GM18498 (cell line): ENCODE measurements around the gene TSPAN15.
A peak's percentile ranks its signal among the peaks of the same experiment; 100 is the strongest.

Source experiments
- ATAC-seq: cut with Tn5 transposase; IDR thresholded peaks from one replicate; pipeline ENCODE4 v1.9.1; 2021; ENCODE audit warnings: mild to moderate bottlenecking, moderate library complexity; ENCODE audit not compliant: unreplicated experiment

Gene TSPAN15

DNA sequence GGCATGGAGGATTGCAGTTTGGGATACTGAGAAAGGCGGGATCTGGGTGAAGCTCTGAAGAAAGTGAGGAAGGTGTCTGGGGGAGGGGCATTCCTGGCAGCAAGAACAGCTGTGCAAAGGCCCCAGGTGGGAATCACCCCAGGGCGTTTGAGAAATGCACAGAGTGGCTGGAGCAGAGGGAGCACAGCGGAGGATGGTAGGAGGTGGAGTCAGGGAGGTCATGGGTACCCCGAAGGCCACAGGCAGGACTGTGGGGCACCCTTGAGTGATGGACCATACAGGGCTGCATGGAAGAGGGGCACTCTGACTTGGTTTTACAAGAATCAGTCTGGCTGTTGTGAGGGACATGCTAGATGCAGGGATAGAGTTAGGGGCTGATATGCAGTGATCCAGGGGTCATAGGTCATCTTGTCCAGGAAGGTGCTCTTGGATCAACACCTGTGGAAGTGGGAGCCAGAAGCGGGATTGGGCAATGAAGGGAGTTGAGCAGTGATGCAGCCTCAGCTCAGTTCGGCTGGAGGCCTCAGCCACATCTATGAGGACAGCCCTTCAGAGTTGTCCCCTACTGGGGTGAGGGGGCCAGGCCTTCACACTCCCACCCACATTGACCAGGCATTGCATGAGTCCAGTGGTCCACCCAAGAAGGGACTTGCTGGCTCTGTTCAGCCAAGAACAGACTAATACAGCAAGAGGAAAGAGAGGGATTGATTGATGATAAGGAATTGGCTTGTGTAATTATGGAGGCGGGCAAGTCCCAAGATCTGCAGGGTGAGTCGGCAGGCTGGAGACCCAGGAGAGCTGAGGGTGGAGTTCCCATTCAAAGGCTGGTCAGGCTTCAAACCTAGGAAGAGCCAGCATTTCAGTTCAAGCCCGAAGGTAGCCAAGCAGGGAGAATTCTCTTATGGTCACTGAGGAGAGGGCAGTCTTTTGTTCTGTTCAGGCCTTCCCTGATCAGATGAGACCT lies 48.7 kb downstream of the TSPAN15 start:
- no peak for ATAC-seq

DNA sequence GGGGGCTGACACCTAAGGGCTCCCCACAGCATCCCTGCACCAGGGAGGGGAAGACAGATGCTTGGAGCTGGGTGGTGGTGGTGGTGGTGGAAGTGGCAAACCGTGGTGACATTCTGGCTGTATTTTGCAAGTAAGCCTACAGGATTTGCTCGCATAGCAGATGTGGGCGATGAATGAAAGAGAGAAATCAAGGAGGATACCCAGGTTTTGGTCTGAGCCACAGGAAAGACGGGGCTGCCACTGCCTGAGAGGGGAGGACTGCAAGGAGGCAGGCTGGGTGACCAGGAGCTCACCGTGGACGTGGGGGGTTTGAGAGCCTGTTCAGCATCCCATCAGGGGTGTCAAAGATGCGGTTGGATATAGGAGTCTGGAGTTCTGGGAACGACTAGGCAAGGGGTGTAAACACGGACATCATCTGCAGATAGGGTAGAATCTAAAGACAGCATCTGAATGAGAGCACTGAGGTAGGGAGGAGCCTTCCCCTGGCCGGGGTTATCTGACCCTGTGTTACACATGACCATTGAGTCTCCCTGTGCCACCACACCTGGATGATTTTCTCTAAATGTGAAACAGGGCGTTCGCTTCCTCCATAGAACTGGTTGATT lies 49.7 kb downstream of the TSPAN15 start:
- no peak for ATAC-seq

DNA sequence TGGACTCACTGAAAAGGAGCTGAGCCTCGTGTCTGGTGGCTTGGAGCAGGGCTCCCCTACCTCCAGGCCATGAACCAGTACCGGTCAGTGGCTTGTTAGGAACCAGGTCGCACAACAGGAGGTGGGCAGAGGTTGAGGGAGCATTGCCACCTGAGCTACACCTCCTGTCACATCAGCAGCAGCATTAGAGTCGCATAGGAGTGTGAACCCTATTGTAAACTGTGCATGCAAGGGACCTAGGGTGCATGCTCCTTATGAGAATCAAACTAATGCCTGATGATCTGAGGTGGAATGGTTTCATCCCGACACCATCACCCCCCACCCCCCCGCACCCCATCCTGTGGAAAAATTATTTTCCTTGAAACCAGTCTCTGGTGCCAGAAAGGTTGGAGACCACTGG lies 50.4 kb downstream of the TSPAN15 start:
- ATAC-seq: no peak

DNA sequence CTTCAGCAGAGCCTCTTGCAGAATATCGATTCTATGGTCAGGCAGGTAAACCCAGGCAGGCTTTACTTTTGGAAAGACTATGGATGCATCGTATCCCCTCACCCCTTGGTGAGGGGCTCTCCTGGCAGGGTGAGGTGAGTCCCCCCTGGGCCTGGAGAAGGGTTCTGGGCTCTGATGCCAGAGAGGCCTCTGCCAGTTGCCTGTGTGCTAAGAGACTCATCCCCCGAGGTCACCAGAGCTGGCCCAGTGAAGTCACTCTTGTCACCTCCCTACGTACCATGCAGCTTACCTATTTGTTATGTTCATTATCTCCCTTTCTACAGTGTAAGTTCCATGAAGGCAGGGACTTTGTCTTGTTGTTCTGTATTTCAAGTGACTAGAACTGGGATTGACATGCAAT lies 51.3 kb downstream of the TSPAN15 start:
- no peak for ATAC-seq

DNA sequence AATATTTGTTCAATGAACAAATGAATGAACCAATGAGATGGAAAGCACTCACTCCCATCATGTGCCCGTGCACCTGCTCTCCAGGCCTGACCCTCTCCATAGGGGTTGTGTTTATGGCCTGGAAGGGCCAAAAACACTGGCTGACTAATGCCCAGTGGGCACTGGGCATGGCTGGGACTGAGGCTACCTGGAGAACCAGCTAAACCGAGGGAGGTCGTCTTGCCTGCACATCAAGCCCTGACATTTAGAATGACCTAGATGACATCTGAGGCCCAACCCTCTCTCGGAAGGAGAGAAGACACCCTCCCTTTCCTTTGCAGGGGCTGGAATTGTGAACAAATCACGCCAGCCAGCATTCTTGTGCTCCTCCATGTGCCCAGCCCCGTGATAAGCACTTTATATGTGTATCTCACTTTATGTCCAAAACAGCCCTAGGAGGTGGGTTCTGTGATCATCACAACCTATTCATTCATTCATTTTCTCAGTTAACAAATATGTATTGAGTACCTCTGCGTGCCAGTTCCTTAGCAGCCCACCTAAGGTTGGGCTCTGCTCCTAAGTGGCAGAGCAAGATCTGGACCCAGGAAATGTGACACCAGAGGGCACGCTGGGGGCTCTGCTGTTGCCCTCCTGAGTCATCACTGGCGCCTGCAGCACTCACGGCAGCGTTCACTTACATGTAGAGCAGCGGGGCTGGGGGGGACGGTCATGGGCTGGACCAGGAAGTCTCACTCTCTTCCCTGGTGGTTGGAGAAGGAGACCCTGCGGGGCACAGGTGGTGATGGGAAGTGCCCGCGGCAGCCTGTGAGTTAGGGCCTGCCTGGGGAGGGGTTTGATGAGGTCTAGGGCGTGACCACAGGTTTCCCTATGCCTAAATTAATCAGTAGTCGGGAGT lies 52.0 kb downstream of the TSPAN15 start:
- ATAC-seq: no peak

DNA sequence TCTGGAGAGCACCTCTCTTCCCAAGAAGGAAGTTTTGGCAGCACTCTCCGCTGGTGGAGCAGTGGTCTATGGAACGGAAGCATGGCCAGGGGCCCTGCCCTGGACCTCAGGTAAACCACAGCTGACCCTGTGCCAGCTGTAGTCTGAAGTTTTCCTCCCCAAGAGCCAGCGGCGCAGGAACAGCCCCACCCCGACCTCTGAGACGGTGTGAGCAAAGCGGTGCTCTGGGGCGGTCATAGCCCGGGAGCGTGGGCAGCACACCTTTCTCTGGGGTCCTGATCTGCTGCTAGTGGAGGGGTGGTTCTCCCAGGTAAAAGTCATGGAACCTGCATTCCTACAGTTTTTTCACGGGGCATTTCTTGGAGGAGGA lies 52.6 kb downstream of the TSPAN15 start:
- no peak for ATAC-seq

DNA sequence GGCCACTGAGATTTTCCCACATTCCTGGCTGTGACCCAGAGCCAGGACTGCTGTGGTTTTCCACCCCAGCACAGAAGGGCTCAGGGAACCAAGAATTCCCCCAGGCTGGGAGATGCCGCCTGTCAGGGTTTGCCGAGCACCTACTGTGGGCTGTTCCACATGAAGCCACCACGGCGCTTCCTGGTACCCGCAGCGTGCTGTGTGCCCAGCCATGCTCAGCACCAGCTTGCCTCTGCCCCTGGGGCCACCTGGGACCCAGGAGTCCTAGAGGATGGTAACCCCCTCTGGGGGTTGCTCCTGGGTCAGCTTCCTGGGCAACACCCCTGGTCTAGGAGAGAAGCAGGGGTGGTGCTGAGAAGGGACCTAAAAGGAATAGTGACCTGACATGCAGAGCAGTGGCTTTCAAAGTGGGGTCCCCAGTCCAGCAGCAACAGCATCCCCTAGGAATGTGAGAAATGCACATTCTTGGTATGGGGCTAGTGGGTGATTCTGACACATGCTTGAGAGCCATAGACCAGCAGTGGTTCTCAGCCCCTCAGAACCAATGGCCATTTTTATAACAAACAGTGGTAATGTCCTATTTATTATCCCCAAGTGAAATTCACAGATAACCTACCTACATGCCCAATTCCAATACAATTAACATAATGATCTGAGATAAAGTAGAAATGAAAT lies 53.4 kb downstream of the TSPAN15 start:
- ATAC-seq: no peak

DNA sequence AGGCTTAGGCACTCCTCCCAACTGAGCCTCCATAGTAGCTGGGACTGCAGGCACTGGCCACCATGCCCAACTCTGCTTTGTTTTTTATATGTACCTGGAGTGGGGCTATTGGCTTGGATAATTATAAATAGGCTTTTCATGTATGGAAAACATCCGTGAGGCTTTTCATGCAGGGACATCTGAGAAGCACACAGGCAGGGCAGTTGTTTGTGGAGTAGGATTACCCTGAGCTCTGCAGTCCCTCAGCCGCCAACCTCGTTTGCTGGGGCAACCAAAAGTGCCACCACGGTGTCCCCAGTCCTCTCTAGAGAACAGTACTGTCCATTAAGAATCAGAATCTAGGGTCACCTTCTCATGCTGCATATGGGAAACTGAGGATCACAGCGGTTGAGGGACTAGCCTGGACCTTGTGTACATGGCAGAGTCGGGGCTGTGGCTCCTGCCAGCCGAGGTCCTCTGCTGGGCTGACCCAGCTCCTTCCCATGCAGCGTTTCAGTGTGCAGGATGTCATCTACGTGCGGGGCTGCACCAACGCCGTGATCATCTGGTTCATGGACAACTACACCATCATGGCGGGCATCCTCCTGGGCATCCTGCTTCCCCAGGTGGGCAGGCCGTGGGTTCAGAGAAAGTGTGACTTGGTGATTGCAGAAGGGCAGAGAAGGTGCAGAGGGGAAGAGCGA lies 54.5 kb downstream of the TSPAN15 start:
- no peak for ATAC-seq

DNA sequence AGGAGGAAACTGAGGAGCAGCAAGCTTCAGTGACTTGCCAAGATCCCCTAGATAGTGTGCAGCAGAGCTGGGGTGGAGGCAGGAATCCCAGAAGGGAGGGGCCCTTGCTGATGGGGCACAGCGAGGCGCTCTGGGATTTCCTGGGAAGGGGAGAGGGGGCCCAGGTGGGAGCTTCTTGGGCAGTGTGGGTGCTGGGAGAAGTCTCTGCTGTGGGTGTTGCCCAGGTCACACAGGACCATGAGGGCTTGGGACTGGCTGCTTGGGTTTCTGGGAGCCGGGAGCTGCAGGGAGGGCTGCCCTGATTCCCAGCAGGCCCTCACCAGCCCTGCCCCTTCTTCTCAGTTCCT lies 55.2 kb downstream of the TSPAN15 start:
- no peak for ATAC-seq

DNA sequence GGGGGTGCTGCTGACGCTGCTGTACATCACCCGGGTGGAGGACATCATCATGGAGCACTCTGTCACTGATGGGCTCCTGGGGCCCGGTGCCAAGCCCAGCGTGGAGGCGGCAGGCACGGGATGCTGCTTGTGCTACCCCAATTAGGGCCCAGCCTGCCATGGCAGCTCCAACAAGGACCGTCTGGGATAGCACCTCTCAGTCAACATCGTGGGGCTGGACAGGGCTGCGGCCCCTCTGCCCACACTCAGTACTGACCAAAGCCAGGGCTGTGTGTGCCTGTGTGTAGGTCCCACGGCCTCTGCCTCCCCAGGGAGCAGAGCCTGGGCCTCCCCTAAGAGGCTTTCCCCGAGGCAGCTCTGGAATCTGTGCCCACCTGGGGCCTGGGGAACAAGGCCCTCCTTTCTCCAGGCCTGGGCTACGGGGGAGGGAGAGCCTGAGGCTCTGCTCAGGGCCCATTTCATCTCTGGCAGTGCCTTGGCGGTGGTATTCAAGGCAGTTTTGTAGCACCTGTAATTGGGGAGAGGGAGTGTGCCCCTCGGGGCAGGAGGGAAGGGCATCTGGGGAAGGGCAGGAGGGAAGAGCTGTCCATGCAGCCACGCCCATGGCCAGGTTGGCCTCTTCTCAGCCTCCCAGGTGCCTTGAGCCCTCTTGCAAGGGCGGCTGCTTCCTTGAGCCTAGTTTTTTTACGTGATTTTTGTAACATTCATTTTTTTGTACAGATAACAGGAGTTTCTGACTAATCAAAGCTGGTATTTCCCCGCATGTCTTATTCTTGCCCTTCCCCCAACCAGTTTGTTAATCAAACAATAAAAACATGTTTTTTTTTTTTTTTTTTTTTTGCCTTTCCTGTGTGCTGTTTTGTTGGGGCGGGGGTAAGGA lies 55.8 kb downstream of the TSPAN15 start:
- ATAC-seq: no peak

DNA sequence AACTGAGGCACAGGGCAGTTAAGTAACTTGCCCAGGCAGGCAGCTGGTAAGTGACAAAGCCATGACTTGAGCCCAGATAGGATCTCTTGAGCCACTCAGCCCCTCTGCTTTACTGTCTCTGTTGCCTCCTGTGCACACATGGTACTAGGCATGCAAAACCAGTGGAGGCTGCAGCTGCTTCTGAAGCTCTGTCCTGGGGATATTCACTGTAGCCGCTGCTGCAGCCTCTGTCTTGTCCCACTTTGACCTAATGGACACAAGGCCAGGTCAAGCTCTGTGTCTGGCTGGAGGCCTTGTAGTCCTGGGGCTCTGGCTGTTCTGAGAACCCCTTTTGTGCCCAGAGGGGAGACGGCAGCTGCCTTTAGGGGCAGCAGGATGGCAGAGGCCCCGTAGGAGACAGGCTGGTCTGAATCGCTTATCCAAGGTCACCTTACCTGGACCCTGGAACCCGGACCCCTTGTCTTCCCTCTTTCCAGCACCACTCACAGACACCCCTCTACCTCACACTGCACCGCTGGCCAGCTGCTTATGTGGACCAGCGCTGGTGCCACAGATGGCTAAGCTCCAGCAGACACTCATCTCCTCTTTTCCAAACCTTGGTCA lies 57.6 kb downstream of the TSPAN15 start:
- ATAC-seq: no peak

DNA sequence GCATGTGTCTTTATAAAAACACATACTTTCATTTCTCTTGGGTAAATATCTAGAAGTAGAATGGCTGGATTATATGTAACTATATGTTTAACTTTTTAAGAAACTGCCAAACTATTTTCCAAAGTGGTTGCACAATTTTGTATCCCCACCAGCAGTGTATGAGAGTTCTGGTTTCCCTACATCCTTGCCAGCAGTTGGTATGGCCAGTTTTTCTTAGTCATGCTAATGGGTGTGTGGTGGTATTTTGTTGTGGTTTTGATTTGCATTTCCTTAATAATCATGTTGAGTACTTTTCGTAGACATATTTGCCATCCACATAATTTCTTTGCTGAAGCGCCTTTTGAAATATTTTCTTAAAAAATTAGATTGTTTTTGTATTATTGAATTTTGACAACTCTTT lies 61.6 kb downstream of the TSPAN15 start:
- ATAC-seq: no peak

DNA sequence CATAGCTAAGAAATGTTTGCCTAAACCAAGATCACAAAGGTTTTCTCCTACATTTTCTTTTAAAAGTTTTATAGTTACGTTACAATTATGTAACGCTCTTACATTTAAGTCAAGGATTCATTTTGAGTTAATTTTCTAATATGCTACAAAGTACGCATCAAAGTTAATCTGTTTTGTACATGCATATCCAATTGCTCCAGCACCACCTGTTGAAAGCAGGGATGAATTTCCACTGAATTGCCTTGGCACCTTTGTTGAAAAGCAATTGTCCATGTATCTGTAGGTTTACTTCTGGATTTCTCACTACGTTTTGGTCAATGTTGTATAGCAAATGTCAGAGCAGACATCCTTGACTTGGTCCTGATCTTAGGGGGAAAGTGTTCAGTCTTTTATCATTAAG lies 62.4 kb downstream of the TSPAN15 start:
- ATAC-seq: no peak

DNA sequence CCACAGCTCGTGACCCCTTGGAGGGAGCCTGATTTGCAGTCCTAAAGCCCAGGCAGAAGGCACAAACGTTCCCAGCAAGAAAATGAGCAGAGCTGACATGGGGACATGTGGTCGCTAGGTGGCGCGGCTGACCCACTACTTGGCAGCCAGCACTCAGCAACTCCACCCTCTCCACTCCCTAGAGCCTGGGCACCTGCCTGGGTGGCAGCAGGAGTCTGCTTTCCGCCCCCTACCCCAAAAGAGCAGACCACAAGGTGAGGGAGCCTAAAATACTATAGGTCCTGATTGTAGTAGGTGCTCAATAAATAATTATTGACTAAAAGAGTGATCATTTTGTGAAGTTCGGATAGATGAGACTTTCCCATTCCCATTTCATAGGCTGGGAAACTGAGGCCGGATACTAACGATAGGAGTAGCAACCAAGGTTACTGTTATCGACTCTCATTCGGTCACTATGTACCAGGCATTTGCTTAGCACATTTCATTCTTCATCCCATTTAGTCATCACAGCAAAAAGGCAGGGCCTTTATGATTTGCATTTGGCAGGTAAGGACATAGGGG lies 64.5 kb downstream of the TSPAN15 start:
- peak; percentile 58 for ATAC-seq

DNA sequence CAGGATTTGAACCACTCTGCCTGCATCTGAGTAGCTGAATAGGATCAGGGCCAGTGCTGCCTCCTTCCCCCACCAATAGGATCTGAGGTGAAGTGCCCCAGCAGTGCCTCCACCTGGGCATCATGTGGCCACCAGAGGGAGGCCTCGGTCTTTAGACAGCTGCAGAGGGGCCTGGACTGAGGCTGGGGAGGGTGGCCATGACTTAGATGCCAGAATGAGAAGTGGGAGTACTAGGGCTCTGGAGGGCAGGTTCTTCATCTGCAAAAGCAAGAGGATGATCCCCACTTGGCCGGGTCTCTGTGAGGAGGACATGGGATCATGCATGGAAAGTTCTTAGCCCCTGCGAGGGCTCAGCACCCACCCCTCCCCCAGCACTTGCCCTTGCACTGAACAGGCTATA lies 65.1 kb downstream of the TSPAN15 start:
- ATAC-seq: no peak

DNA sequence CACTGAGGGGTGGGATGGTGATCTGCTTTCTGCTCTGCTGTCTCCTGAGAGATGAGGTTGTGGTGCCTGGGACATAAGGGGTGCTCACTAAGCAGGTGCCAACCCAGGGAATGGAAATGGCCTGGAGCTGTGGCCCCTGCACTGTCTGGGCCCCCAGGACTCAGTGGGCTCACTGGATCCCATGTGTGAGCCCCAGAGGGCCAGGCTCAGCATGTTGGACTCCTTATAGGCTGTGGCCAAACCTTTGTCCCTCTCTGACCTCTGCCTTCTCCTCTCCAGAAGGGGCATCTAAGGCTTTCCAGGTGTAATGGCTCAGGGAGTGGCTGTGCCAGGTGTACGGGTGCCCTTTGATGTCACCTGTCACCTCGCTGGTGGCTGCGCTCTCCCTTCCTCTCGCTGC lies 65.5 kb downstream of the TSPAN15 start:
- ATAC-seq: no peak

DNA sequence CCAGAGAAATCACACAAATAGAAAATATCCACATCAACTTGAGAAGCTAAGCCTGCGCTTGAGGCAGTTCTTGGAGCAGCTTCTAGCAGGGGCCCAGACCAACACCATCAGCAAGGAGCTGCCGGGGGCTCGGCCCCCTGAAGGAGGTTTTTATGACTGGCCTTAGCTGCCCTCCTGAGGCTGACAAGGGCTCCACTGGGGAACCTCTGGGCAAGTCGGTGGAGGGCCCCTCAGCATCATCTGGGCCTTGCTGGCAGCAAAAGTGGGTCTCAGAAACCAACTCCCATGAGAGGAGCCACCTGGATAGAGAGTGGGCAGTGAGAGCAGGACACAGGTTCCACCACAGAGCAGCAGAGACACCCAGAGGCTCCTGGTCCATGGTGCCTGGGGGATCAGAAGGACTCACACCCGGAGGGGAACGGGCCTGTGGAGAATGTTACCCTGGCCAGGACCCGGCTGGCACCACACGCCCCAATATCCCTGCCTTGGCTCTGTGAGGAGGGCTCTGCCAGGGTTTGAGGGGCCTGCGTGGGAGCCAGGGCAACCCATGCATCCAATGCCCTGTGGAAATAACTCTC lies 66.1 kb downstream of the TSPAN15 start:
- ATAC-seq: no peak

DNA sequence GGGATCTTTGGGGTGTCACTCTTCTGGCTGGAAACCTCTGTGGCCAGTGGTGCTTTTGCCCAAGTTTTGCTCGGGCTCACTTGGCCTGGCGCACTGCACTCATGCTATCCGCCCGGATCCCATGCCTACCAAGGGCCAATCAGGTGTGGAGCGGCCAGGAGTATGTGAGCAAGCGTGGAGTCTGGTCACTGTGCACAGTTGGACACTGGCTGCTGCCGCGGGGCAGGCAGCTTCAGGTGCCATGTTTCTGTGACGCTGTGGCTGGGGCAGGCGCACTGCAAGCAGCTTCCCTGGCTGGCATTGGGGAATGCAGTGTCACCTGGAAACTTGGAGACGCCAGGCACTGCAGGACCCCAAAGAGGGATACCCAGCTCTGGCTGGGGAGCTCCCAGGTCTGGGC lies 76.7 kb downstream of the TSPAN15 start:
- no peak for ATAC-seq
